Endothelial cell of umbilical vein (primary cell): ENCODE results near the gene DNM2. TPM values are rescaled to one million over a fixed set of nuclear protein-coding genes. Genes with fewer than 3 reads are reported as not detected.

ENCODE experiments used
- BruUV-seq: library from RNA; stranded (reverse); fragments of 400-500 nt; replicated peaks from 2 replicates; lab custom pipeline; 2021; lab: Mats Ljungman, UMichigan
- CTCF ChIA-PET: fragments of 300-600, 350-600 bp; sonication (Branson Sonifier 250); formaldehyde crosslinking; loops from one replicate; lab custom pipeline; 2021; ENCODE audit warnings: antibody characterized with exemption, inconsistent platforms; lab: Charles Lee
- POLR2A ChIA-PET: fragments of 300-600, 350-600 bp; sonication (Branson Sonifier 250); formaldehyde crosslinking; loops from one replicate; lab custom pipeline; 2021; ENCODE audit warnings: antibody characterized with exemption, inconsistent platforms; lab: Charles Lee
- DNase-seq: peaks from one replicate; pipeline ENCODE4 v3.0.0-alpha.2; 2011; ENCODE audit warnings: low read depth, low spot score
- FAIRE-seq: peaks from 2 replicates; lab custom pipeline; 2011; peaks lifted over from hg19 to GRCh38; lab: Jason Lieb, UNC
- H2AFZ ChIP-seq: 2 replicates; pipeline ENCODE4 v1.6.0; 2012; ENCODE audit warnings: low read depth, low read length, control low read depth, inconsistent platforms
- H3K27ac ChIP-seq: 2 replicates; pipeline ENCODE4 v1.5.1; 2011; ENCODE audit warnings: low read depth, mild to moderate bottlenecking, control low read depth, low read length, moderate library complexity; ENCODE audit not compliant: insufficient read depth
- H3K27me3 ChIP-seq, 2 experiments: 2 replicates each; pipeline versions ENCODE4 v1.6.0 to v1.6.1; 2011; ENCODE audit warnings: low read length in 2 of 2, mixed read lengths in 1 of 2; ENCODE audit not compliant: control insufficient read depth in 2 of 2, insufficient read depth in 2 of 2
- H3K36me3 ChIP-seq, 2 experiments: 2 replicates in 1 of 2; 3 replicates in 1 of 2; pipeline ENCODE4 v1.5.1; 2011; ENCODE audit warnings: low read length in 2 of 2, mild to moderate bottlenecking in 1 of 2, moderate library complexity in 1 of 2; ENCODE audit not compliant: control insufficient read depth in 2 of 2, insufficient read depth in 2 of 2; ENCODE audit errors: extremely low read depth in 1 of 2
- H3K4me1 ChIP-seq: 3 replicates; pipeline ENCODE4 v1.5.1; 2011; ENCODE audit warnings: mild to moderate bottlenecking, low read length; ENCODE audit not compliant: control insufficient read depth, insufficient read depth; ENCODE audit errors: extremely low read depth
- H3K4me2 ChIP-seq: 2 replicates; pipeline ENCODE4 v1.6.1; 2011; ENCODE audit warnings: low read length, control low read depth, mixed read lengths; ENCODE audit not compliant: insufficient read depth
- H3K4me3 ChIP-seq, 3 experiments: fragments of 200-600 bp in 1 of 3; sonication (generic), shearing (Covaris generic) in 1 of 3; replicated peaks in 1 of 3; 2 replicates each; pipeline ENCODE4 v1.5.1; 2011 to 2016; ENCODE audit warnings: control low read depth in 3 of 3, low read length in 3 of 3, mild to moderate bottlenecking in 2 of 3, inconsistent platforms in 1 of 3, low read depth in 1 of 3, moderate library complexity in 1 of 3; ENCODE audit not compliant: insufficient read depth in 1 of 3
- H3K79me2 ChIP-seq: 2 replicates; pipeline ENCODE4 v1.6.0; 2012; ENCODE audit warnings: low read length, inconsistent platforms; ENCODE audit not compliant: control insufficient read depth, insufficient read depth
- H3K9ac ChIP-seq: replicated peaks from 2 replicates; pipeline ENCODE3; 2011; ENCODE audit warnings: low read length, control low read depth; ENCODE audit not compliant: insufficient read depth; ENCODE audit errors: extremely low read depth
- H3K9me1 ChIP-seq: replicated peaks from 3 replicates; pipeline ENCODE4 v1.6.0; 2011; ENCODE audit warnings: mild to moderate bottlenecking, low read length; ENCODE audit not compliant: control insufficient read depth, insufficient read depth; ENCODE audit errors: extremely low read depth
- H3K9me3 ChIP-seq: replicated peaks from 2 replicates; pipeline ENCODE4 v1.5.1; 2012; ENCODE audit warnings: low read length, inconsistent platforms; ENCODE audit not compliant: control insufficient read depth, insufficient read depth
- H4K20me1 ChIP-seq: replicated peaks from 2 replicates; pipeline ENCODE3; 2011; ENCODE audit warnings: mild to moderate bottlenecking, low read length; ENCODE audit not compliant: control insufficient read depth, insufficient read depth; ENCODE audit errors: extremely low read depth
- EZH2 ChIP-seq: IDR thresholded peaks from 2 replicates; pipeline ENCODE4 v1.6.1; 2012; ENCODE audit warnings: borderline replicate concordance, low read depth, mild to moderate bottlenecking, moderate library complexity, low read length, inconsistent platforms; ENCODE audit not compliant: severe bottlenecking
- FOS ChIP-seq: IDR thresholded peaks from 2 replicates; pipeline ENCODE4 v1.6.1; 2011; ENCODE audit warnings: mild to moderate bottlenecking, low read length, moderate library complexity, borderline replicate concordance; ENCODE audit not compliant: insufficient read depth
- GATA2 ChIP-seq: IDR thresholded peaks from 2 replicates; pipeline ENCODE4 v1.7.0; 2011; ENCODE audit warnings: low read depth, mild to moderate bottlenecking, moderate library complexity, mixed read lengths, low read length; ENCODE audit not compliant: insufficient read length, insufficient read depth
- JUN ChIP-seq: IDR thresholded peaks from 2 replicates; pipeline ENCODE4 v1.6.1; 2011; ENCODE audit warnings: borderline replicate concordance, low read depth; ENCODE audit not compliant: insufficient read length, insufficient read depth
- MAX ChIP-seq: IDR thresholded peaks from 2 replicates; pipeline ENCODE4 v1.6.1; 2011; ENCODE audit not compliant: insufficient read depth, insufficient read length
- MYC ChIP-seq: IDR thresholded peaks from one replicate; pipeline ENCODE4 v1.6.1; 2011; ENCODE audit warnings: mild to moderate bottlenecking, low read depth, low read length
- dilution Hi-C: fragments of 300-500 bp; cut with MboI; formaldehyde crosslinking; loops from one replicate; pipeline ENCODE4 v1.15.0; 2019; ENCODE audit warnings: low sequenced_read_pairs; ENCODE audit not compliant: extremely low pct_ligation_motif_present
- intact Hi-C: fragments of 100-400 bp; cut with micrococcal nuclease; formaldehyde crosslinking; loops from one replicate; pipeline ENCODE4 v1.10.0; 2022
- polyA plus RNA-seq, 4 experiments: library from polyadenylated mRNA; depleted of rRNA in 3 of 4; stranded (reverse) in 3 of 4; unstranded in 1 of 4; fragments of >200 nt; gene quantifications; 2 replicates each; pipeline versions ENCODE4 v1.2.1 to v1.2.3, GENCODE V29; 2011 to 2012; ENCODE audit warnings: missing spikeins in 1 of 4
- total RNA-seq: library from RNA; stranded (reverse); gene quantifications from 2 replicates; pipeline ENCODE4 v1.2.3, GENCODE V29; 2021
- TF ChIP-seq, protein P1 (sequence below), 2 donors: IDR thresholded peaks; 1 replicate in 1 of 2; 2 replicates in 1 of 2; pipeline ENCODE4 v1.5.1; 2011; ENCODE audit warnings: low read length in 2 of 2, mild to moderate bottlenecking in 2 of 2, moderate library complexity in 2 of 2, control low read depth in 1 of 2, inconsistent platforms in 1 of 2, low read depth in 1 of 2; ENCODE audit not compliant: insufficient read depth in 1 of 2; ENCODE audit errors: extremely low read depth in 1 of 2

Gene DNM2
- total and polyA plus RNA-seq, 2 donors (not counting 3 experiments of a cell fraction or from before 2014, with no cell fraction given): 81.8 to 175 TPM

DNA sequence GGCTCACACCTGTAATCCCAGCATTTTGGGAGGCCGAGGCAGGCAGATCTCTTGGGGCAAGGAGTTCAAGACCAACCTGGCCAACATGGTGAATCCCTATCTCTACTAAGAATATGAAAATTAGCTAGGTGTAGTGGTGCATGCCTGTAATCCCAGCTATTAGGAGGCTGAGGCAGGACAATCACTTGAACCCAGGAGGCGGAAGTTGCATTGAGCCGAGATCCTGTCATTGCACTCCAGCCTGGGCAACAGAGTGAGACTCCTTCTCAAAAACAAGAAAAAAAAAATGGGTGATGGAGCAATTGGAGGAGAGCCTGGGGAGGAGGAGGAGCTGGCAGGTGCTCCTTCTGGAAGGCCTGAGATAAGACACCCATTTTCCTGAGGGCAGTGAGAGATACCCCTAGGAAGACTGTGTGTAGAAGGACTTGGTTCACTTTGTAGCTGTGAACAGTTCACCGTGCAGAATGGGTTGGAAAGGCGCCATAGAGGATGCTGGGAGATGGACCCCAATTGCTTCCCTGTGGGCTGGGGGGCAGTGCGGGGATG, 144.8 kb downstream of the DNM2 start:
- no peak overlapping the region for H3K27ac ChIP-seq
- no peak for DNase-seq
- H3K9me1 ChIP-seq: no peaks in the 10 kb centered on the region
- no TSS peak for BruUV-seq
- CTCF ChIA-PET: interaction anchor here (4.4 kb wide), 1 partner anchor 144 kb away, joined by 100 read pairs; the partner anchor contains the start of gene DNM2
- no peak overlapping the region for H3K4me2 ChIP-seq
- no peaks in the 10 kb centered on the region for H4K20me1 ChIP-seq
- no peak overlapping the region for H2AFZ ChIP-seq
- no peaks in the 10 kb centered on the region for H3K36me3 ChIP-seq
- POLR2A ChIA-PET: no interaction called here
- dilution Hi-C loops: no loop called here
- no peak overlapping the region for H3K9ac ChIP-seq
- TF ChIP-seq MAX (no peak), MYC (no peak), FOS (no peak), EZH2 (no peak), JUN (no peak), GATA2 (no peak)
- TF ChIP-seq, protein P1, sequence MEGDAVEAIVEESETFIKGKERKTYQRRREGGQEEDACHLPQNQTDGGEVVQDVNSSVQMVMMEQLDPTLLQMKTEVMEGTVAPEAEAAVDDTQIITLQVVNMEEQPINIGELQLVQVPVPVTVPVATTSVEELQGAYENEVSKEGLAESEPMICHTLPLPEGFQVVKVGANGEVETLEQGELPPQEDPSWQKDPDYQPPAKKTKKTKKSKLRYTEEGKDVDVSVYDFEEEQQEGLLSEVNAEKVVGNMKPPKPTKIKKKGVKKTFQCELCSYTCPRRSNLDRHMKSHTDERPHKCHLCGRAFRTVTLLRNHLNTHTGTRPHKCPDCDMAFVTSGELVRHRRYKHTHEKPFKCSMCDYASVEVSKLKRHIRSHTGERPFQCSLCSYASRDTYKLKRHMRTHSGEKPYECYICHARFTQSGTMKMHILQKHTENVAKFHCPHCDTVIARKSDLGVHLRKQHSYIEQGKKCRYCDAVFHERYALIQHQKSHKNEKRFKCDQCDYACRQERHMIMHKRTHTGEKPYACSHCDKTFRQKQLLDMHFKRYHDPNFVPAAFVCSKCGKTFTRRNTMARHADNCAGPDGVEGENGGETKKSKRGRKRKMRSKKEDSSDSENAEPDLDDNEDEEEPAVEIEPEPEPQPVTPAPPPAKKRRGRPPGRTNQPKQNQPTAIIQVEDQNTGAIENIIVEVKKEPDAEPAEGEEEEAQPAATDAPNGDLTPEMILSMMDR (IDR thresholded peaks at IDR 0.05; ENCODE audit: extremely low read depth in 1 of 2, insufficient read depth in 1 of 2, low read depth in 1 of 2, low read length in 2 of 2): no peak
- H3K79me2 ChIP-seq: no peaks in the 10 kb centered on the region
- H3K9me3 ChIP-seq: no peaks in the 10 kb centered on the region
- FAIRE-seq: no peak
- intact Hi-C loops: no loop called here
- H3K4me3 ChIP-seq: no peak overlapping the region
- H3K4me1 ChIP-seq: peaks cover 2% of the 10 kb centered on the region
- H3K27me3 ChIP-seq: no peaks in the 10 kb centered on the region
